ENCODE measurements around the gene AP4B1.
"Not testable (repeated sequence)": the region's sequence is repeated elsewhere in the genome, so short reads cannot be mapped to it uniquely, and the experiment has no call there.

Gene AP4B1

DNA sequence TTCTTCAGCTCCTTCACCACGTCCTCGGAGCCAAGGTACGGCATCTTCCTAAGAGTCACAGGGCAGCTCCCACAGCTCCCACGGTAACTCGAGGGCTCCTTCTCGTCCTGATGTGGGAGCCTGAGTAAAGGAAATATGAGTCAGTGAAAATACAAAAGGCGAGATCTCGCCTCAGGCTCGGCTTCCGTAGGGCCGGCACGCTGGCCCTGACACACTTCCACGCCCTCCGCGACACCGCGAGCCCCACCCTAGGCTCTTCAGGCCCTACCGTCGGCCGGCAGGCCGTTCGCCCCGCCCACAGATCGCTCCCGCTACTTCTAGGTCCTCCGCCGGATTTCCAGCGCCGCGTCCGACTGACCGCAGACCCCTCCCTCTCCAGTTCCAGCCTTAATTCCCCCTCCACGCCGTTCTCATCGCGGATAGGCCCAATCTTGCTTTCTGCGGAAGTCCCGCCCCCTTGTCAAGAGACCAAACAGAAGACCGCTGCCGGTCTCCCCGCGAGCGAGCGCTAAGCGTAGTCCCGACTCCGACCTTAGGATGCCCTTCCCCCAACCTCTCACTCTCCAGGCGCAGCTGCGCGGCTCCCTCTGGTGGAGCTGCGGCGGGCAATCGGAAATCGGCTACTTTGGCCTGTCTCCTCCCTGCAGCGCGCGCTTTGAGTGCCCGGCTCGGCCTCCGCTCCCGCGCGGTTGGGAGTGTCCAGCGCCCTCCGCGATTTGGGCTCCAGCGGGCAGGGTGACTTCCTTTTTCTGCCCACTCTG is at the start of gene AP4B1, which contains the start of gene DCLRE1B:
Gene AP4B1, minus strand, starts transcription at position 126 of the 761 bp plus-strand sequence. Its CDS starts 82 bp downstream, at position 44.
Gene DCLRE1B, plus strand, starts transcription at position 653 of the 761 bp plus-strand sequence. CDS start 261 bp downstream, outside the sequence.
- H3K27ac ChIP-seq: peak within 1 kb of the TSS; percentile 89

DNA sequence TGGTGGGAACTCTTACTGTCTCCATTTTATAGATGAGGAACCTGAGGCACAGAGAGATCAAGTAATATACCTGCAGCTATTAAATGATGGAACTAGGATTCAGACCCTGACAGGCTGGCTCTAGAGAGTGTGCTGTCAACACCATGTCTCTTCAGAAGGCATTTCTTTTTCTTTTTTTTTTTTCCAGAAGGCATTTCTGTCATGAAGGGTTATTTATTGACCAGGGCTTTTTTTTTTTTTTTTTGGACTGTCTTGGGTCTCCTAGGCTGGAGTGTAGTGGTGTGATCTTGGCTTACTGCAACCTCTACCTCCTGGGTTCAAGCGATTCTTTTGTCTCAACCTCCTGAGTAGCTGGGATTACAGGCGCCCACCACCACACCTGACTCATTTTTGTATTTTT is 47.1 kb upstream of the AP4B1 start:
- H3K27ac ChIP-seq: no peak overlapping the region
- TF ChIP-seq, protein P1, sequence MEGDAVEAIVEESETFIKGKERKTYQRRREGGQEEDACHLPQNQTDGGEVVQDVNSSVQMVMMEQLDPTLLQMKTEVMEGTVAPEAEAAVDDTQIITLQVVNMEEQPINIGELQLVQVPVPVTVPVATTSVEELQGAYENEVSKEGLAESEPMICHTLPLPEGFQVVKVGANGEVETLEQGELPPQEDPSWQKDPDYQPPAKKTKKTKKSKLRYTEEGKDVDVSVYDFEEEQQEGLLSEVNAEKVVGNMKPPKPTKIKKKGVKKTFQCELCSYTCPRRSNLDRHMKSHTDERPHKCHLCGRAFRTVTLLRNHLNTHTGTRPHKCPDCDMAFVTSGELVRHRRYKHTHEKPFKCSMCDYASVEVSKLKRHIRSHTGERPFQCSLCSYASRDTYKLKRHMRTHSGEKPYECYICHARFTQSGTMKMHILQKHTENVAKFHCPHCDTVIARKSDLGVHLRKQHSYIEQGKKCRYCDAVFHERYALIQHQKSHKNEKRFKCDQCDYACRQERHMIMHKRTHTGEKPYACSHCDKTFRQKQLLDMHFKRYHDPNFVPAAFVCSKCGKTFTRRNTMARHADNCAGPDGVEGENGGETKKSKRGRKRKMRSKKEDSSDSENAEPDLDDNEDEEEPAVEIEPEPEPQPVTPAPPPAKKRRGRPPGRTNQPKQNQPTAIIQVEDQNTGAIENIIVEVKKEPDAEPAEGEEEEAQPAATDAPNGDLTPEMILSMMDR (IDR thresholded peaks at IDR 0.05): no peak
- TF ChIP-seq ZFX (IDR thresholded peaks at IDR 0.05; ENCODE audit: borderline replicate concordance): no peak

More for the DNA sequence above, at the start of gene AP4B1, which contains the start of gene DCLRE1B:
- TF ChIP-seq, protein P1 (IDR thresholded peaks at IDR 0.05): peak; percentile 72
- TF ChIP-seq ZFX (IDR thresholded peaks at IDR 0.05; ENCODE audit: borderline replicate concordance): no peak

DNA sequence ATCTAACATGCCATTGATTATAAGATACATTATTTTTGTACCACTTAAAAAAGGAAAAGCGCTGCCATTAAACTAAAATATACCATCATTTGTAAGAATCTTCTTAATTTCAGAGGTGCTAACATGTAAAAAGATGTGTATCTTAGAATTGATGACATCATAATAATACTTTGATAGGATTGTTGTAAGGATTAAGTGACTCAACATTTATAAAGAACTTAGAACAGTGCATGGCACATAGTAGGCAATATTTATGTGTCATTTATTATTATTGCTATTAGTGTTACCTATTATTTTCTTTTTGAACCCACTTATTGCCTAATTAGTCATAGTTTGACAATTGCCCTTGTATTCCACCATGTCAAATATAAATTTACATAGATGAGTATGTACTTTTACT is 46.3 kb upstream of the AP4B1 start:
- no peak for TF ChIP-seq ZFX (IDR thresholded peaks at IDR 0.05; ENCODE audit: borderline replicate concordance)
- TF ChIP-seq, protein P1 (IDR thresholded peaks at IDR 0.05): no peak
- H3K27ac ChIP-seq: no peak overlapping the region

DNA sequence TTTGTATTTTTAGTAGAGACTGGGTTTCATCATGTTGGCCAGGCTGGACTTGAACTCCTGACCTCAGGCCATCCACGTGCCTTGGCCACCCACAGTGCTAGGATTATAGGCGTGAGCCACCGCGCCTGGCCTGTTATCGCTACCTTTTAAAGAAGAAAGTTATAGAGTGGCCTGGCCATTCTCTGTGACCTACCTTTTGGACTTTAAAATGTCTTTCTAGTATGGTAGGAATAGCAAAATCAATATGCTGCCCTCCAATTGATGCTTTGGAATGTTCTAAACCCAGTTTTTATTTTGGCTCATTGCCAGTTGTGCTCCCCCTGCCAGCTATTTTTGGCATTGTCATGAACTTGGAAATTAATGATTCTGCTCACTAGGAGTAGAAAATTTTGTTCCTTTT is 44.4 kb upstream of the AP4B1 start:
- H3K27ac ChIP-seq: no peak overlapping the region
- TF ChIP-seq ZFX (IDR thresholded peaks at IDR 0.05; ENCODE audit: borderline replicate concordance): no peak
- TF ChIP-seq, protein P1 (IDR thresholded peaks at IDR 0.05): 0 out of 2 replicates have a peak, but pooled peaks have one; percentile 12

DNA sequence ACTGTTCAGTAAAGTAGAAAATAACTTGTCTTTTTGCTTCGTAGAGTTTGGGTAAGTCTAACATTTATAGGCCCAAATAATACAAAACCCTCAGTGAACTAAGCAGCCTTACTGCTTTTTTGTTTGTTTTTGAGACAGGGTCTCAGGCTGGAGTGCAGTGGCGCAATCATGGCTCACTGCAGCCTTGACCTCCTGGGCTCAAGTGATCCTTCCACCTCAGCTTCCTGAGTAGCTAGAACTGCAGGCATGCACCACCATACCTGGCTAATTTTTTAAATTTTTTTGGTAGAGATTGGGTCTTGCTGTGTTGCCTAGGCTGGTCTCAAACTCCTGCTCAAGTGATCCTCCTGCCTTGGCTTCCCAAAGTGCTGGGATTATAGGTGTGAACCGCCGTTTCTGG is 43.6 kb upstream of the AP4B1 start:
- H3K27ac ChIP-seq: not testable (repeated sequence)

DNA sequence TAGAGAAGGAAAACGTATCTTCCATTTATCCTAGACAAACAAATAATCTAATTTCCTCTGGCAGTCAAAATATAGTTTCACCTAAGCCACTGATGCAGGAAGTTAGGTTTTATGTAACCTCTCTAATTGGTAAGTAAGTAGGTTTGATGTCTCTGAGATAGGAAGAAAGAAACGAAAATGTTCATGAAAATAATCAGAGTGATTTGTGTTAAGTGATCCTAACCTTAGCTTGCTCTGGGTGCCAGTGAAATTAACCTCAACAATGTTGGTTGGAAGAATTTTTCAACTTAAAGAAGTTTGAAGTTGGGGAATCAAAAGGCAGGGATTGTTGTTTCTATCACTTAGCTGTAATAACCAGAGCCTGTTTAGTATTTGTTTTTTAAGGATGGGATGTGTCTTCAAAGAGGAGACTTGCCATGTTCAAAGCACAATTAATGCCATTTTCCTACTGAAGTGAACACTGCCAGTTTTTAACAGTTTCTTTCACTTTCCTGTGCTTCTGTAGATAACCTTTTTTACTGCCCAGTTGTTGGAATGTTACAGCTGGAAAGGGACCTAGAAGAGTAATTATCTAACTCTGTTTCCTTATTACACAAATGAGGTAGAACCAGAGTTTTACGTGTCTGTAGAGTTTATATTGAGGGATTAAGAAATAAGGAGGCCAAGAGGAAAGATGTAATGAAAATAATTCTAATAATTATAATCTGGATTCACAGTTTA is 42.9 kb upstream of the AP4B1 start:
- no peak overlapping the region for H3K27ac ChIP-seq
- TF ChIP-seq, protein P1 (IDR thresholded peaks at IDR 0.05): no peak
- TF ChIP-seq ZFX (IDR thresholded peaks at IDR 0.05; ENCODE audit: borderline replicate concordance): no peak

DNA sequence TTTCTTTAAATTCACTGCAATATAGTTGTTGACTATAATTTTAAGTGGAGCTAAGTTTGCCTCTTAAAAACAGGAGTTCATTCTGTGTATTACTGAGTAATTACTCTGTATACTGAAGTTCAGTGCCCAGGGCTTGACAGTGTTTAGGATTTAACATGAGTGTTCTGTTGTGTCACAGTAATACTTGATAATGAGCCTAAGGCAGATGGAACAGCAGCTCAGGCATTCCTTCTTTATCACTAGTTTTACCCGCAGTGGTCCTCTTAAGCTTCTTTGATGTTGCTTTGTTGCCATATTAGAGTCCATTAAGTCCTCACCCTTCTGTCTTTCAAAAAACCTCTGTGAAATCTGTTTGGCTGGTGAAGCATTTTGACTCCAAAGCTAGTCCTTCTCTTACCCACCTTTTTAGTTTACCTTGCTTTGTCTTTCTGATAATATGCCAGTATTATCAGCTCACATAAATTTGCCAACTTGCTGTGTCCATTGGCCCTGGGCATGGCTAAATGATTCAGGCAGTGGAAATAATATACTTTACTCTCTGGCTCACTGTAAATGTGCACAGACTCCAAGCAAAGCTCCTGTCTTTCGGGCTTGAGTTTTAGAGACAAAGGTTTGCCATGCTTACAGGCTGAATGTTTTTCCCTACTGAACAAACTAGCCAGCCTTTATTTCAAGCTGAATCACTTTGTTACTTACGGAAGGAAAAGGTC is 42.2 kb upstream of the AP4B1 start:
- TF ChIP-seq, protein P1 (IDR thresholded peaks at IDR 0.05): no peak
- no peak for TF ChIP-seq ZFX (IDR thresholded peaks at IDR 0.05; ENCODE audit: borderline replicate concordance)
- H3K27ac ChIP-seq: no peak overlapping the region

Measured in 22Rv1 (cell line).